Neural progenitor cell (in vitro differentiated cells): ENCODE results near the gene PLA2G6. TPM values are rescaled to one million over a fixed set of nuclear protein-coding genes. Genes with fewer than 3 reads are reported as not detected.

Experiments
- DNase-seq: peaks from one replicate; pipeline ENCODE4 v3.0.0-alpha.2; 2016; ENCODE audit warnings: low spot score
- H2AFZ ChIP-seq: fragments of 200-600 bp; sonication (generic); replicated peaks from 2 replicates; pipeline ENCODE4 v1.6.1; 2016; ENCODE audit warnings: antibody characterized with exemption
- H3F3A ChIP-seq: fragments of 200-600 bp; sonication (generic); 2 replicates; pipeline ENCODE4 v1.6.1; 2016; ENCODE audit warnings: antibody characterized with exemption, low read depth
- H3K27ac ChIP-seq: fragments of 200-600 bp; sonication (generic); 2 replicates; pipeline ENCODE4 v1.5.1; 2016; ENCODE audit warnings: mild to moderate bottlenecking
- H3K27me3 ChIP-seq: fragments of 200-600 bp; sonication (generic); 2 replicates; pipeline ENCODE4 v1.6.1; 2016; ENCODE audit warnings: mild to moderate bottlenecking, moderate library complexity
- H3K36me3 ChIP-seq: fragments of 200-600 bp; sonication (generic); 2 replicates; pipeline ENCODE4 v1.5.1; 2016
- H3K4me1 ChIP-seq: fragments of 200-600 bp; sonication (generic); 2 replicates; pipeline ENCODE4 v1.6.1; 2016; ENCODE audit warnings: mixed run types
- H3K4me2 ChIP-seq: fragments of 200-600 bp; sonication (generic); 2 replicates; pipeline ENCODE4 v1.6.1; 2016
- H3K4me3 ChIP-seq: fragments of 200-600 bp; sonication (generic); 2 replicates; pipeline ENCODE4 v1.5.1; 2016
- H3K79me2 ChIP-seq: fragments of 200-600 bp; sonication (generic); 2 replicates; pipeline ENCODE4 v1.6.1; 2016; ENCODE audit warnings: low read depth
- H3K9ac ChIP-seq: fragments of 200-600 bp; sonication (generic); 2 replicates; pipeline ENCODE4 v1.6.1; 2016
- H3K9me3 ChIP-seq: fragments of 200-600 bp; sonication (generic); 2 replicates; pipeline ENCODE4 v1.5.1; 2016; ENCODE audit warnings: low read depth
- H4K20me1 ChIP-seq: fragments of 200-600 bp; sonication (generic); 2 replicates; pipeline ENCODE4 v1.6.1; 2016; ENCODE audit warnings: low read depth
- H3K27ac Mint-ChIP-seq: 3 replicates; pipeline ENCODE4 v1.8.0; 2021; ENCODE audit warnings: mixed read lengths
- H3K27me3 Mint-ChIP-seq: 2 replicates; pipeline ENCODE4 v1.8.0; 2022; ENCODE audit warnings: low read depth, mild to moderate bottlenecking, inconsistent platforms, moderate library complexity, mixed read lengths; ENCODE audit not compliant: insufficient read depth
- H3K36me3 Mint-ChIP-seq: 3 replicates; pipeline ENCODE4 v1.8.0; 2021; ENCODE audit warnings: mixed read lengths
- H3K4me1 Mint-ChIP-seq: 3 replicates; pipeline ENCODE4 v1.8.0; 2021; ENCODE audit warnings: mixed read lengths
- H3K4me3 Mint-ChIP-seq: 3 replicates; pipeline ENCODE4 v1.8.0; 2021; ENCODE audit warnings: mild to moderate bottlenecking, moderate library complexity, mixed read lengths
- H3K9me3 Mint-ChIP-seq: 3 replicates; pipeline ENCODE4 v1.8.0; 2020; ENCODE audit warnings: mixed read lengths
- EZH2 ChIP-seq: fragments of 200-600 bp; sonication (generic); IDR thresholded peaks from 2 replicates; pipeline ENCODE4 v1.6.1; 2017; ENCODE audit warnings: antibody characterized with exemption, mild to moderate bottlenecking, moderate library complexity
- EZH2phosphoT487 ChIP-seq: fragments of 200-600 bp; sonication (generic); IDR thresholded peaks from 2 replicates; pipeline ENCODE4 v1.6.1; 2017; ENCODE audit warnings: antibody characterized with exemption
- total RNA-seq: library from RNA; depleted of rRNA; stranded (reverse); fragments of >200 nt; gene quantifications from 2 replicates; pipeline ENCODE4 v1.2.3, GENCODE V29; 2015; ENCODE audit warnings: low replicate concordance
- TF ChIP-seq, protein P1 (sequence below): fragments of 200-600 bp; sonication (generic); IDR thresholded peaks from 2 replicates; pipeline ENCODE4 v1.5.1; 2017; ENCODE audit warnings: antibody characterized with exemption, mild to moderate bottlenecking

Gene PLA2G6
- total RNA-seq, 1 donor from 2014 or later = 20.1 TPM

DNA sequence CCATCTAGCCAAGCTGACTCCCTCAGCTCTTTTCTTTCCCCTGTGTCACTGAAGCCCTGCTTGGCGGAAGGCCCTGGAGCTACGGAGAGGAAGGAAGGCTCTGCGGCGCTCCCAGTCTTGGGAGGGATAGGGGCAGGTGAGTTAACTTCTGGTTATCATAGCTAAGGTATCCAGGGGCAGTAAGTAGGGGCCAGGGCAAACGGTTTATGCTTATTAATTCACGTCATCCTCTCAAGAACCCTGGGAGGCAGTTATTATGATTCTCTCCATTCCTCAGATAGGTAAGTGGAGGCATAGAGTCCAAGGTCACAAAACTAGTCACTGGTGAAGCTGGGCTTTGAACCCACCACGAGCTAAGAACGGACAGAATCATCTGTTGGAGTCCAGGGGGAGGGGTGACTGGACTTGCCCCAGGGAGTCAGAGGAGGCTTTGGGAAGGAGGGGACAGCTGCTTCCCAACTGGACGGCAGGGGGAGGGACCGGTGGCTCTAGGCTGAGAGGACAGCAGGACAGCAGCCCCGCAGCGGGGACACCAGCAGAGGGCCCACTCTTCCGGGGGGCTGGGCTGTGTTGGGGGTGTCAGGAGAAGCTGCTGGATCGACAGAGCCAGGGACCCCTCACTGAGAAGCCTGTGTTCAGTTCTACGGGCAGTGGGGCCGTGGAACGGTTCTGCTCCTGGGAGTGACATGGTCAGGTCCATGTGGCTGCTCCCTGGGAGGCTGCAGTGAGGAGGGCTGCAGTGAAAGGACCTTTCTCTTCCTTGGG, 74.6 kb downstream of the PLA2G6 start:
- no peak overlapping the region for H3K4me3 ChIP-seq
- H3K27me3 ChIP-seq = no peaks in the 10 kb centered on the region
- H3K9me3 ChIP-seq = no peaks in the 10 kb centered on the region
- no peak overlapping the region for H3K4me2 ChIP-seq
- Mint-ChIP-seq H3K9me3 (peaks cover 2% of the 10 kb centered on the region), H3K4me3 (no peak overlapping the region), H3K27me3 (peaks cover 12% of the 10 kb centered on the region), H3K4me1 (peaks cover 5% of the 10 kb centered on the region), H3K27ac (no peak overlapping the region), H3K36me3 (no peaks in the 10 kb centered on the region)
- H2AFZ ChIP-seq = no peak overlapping the region
- H3K79me2 ChIP-seq = no peaks in the 10 kb centered on the region
- no peak for DNase-seq
- H3K36me3 ChIP-seq = no peaks in the 10 kb centered on the region
- TF ChIP-seq, protein P1, sequence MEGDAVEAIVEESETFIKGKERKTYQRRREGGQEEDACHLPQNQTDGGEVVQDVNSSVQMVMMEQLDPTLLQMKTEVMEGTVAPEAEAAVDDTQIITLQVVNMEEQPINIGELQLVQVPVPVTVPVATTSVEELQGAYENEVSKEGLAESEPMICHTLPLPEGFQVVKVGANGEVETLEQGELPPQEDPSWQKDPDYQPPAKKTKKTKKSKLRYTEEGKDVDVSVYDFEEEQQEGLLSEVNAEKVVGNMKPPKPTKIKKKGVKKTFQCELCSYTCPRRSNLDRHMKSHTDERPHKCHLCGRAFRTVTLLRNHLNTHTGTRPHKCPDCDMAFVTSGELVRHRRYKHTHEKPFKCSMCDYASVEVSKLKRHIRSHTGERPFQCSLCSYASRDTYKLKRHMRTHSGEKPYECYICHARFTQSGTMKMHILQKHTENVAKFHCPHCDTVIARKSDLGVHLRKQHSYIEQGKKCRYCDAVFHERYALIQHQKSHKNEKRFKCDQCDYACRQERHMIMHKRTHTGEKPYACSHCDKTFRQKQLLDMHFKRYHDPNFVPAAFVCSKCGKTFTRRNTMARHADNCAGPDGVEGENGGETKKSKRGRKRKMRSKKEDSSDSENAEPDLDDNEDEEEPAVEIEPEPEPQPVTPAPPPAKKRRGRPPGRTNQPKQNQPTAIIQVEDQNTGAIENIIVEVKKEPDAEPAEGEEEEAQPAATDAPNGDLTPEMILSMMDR = no peak
- TF ChIP-seq EZH2 (no peak), EZH2phosphoT487 (no peak)
- H3K4me1 ChIP-seq = peaks cover 5% of the 10 kb centered on the region
- no peak overlapping the region for H3K27ac ChIP-seq
- no peaks in the 10 kb centered on the region for H4K20me1 ChIP-seq
- H3F3A ChIP-seq = peaks cover 13% of the 10 kb centered on the region
- H3K9ac ChIP-seq = no peak overlapping the region

DNA sequence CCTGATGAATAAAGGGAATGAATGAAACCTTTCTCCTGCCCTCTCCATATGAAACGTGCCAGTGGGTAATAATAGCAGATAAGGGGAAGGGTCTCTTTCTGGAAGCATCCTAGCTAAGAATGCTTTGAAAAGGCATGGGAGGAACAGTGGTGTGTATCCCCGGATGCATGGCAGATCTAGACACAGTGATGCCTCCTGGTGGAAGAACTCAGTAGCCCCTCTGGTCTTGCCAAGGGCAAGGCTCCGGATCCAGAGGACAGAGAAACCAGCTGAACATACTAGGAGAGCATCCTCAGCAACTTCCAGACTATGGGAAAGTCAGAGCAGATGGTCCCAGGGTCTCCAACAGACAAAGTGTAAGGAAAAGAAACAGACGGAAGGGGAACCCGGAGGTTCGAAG, 77.5 kb downstream of the PLA2G6 start:
- Mint-ChIP-seq H3K36me3 (no peaks in the 10 kb centered on the region), H3K4me1 (peaks cover 3% of the 10 kb centered on the region), H3K9me3 (no peaks in the 10 kb centered on the region), H3K27me3 (peaks cover 4% of the 10 kb centered on the region), H3K27ac (no peak overlapping the region), H3K4me3 (no peak overlapping the region)
- no peaks in the 10 kb centered on the region for H3K36me3 ChIP-seq
- H4K20me1 ChIP-seq = no peaks in the 10 kb centered on the region
- peak; percentile 65 for DNase-seq
- TF ChIP-seq, protein P1 = peak; percentile 47
- TF ChIP-seq EZH2 = no peak
- no peaks in the 10 kb centered on the region for H3K27me3 ChIP-seq
- H3K79me2 ChIP-seq = no peaks in the 10 kb centered on the region
- no peak overlapping the region for H3K27ac ChIP-seq
- H3F3A ChIP-seq = peaks cover 5% of the 10 kb centered on the region
- no peak overlapping the region for H3K4me3 ChIP-seq
- H3K9ac ChIP-seq = no peak overlapping the region
- H3K4me1 ChIP-seq = no peaks in the 10 kb centered on the region
- no peak overlapping the region for H2AFZ ChIP-seq
- no peak overlapping the region for H3K4me2 ChIP-seq
- no peaks in the 10 kb centered on the region for H3K9me3 ChIP-seq

DNA sequence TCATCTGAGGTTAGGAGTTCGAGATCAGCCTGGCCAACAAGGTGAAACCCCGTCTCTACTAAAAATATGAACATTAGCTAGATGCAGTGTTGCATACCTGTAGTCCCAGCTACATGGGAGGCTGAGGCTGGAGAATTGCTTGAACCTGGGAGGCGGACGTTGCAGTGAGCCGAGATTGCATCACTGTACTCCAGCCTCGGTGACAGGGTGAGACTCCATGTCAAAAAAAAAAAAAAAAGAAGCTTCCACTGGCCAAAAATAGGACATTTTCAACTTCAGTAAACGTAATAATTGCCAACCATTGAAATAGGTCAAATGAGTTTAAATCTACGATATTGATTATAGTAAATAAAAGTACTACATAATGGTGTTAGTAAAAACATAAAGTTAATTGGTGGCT, 78.0 kb downstream of the PLA2G6 start:
- Mint-ChIP-seq H3K4me1 (peaks cover 5% of the 10 kb centered on the region), H3K9me3 (no peaks in the 10 kb centered on the region), H3K27ac (no peak overlapping the region), H3K4me3 (no peak overlapping the region), H3K27me3 (peaks cover 4% of the 10 kb centered on the region), H3K36me3 (no peaks in the 10 kb centered on the region)
- Histone ChIP-seq H3K4me2 (no peak overlapping the region), H3K4me3 (no peak overlapping the region), H3K79me2 (no peaks in the 10 kb centered on the region), H3F3A (peaks cover 5% of the 10 kb centered on the region), H2AFZ (no peak overlapping the region), H3K9me3 (no peaks in the 10 kb centered on the region), H3K36me3 (no peaks in the 10 kb centered on the region), H3K27ac (no peak overlapping the region), H4K20me1 (no peaks in the 10 kb centered on the region), H3K9ac (no peak overlapping the region), H3K27me3 (no peaks in the 10 kb centered on the region), H3K4me1 (no peaks in the 10 kb centered on the region)
- no peak for DNase-seq
- TF ChIP-seq EZH2 (no peak), EZH2phosphoT487 (no peak)
- TF ChIP-seq, protein P1 = no peak
